GM20000 (cell line): ENCODE data around the gene PCSK1N.

ENCODE experiments used
- DNase-seq: peaks from one replicate; pipeline ENCODE4 v3.0.0; 2012; ENCODE audit warnings: low spot score
- CTCF ChIP-seq: IDR thresholded peaks from 2 replicates; pipeline ENCODE4 v1.5.1; 2012; ENCODE audit warnings: mild to moderate bottlenecking, control low read depth; ENCODE audit errors: extremely low read depth, missing control alignments

The PCSK1N gene

GRCh38 chrX:48786341-48786800 lies 49.0 kb downstream of the PCSK1N start, which contains the start of gene GATA1:
Gene GATA1, plus strand, starts transcription at chrX:48786590. Its CDS starts 4,520 bp downstream, at chrX:48791110.
- no peak for DNase-seq
- TF ChIP-seq CTCF, result no peak

GRCh38 chrX:48785540-48786214 lies 49.7 kb downstream of the PCSK1N start:
- no peak for TF ChIP-seq CTCF
- no peak for DNase-seq

DNA sequence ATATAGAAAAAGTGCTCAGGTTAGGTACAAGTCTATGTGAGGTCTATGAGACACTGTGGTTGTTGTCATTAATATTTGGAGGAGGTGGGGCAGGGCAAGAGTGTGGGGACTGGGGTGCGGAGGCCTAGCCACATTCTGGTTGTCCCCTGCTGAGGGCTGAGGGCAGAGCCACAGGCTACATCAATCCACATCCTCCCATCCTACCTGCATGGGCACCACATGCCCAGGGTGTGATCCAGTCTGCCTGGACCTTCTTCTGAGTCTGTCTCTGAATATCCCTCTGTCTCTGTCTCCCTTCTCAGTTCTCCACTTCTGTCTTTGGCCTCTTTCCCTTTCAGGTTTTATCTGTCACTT lies 50.2 kb downstream of the PCSK1N start:
- DNase-seq, result no peak
- no peak for TF ChIP-seq CTCF

- DNase-seq, result no peak
- no peak for TF ChIP-seq CTCF
Observed at GRCh38 chrX:48784726-48785125, 50.7 kb downstream of the PCSK1N start.

GRCh38 chrX:48782795-48783194 lies 52.6 kb downstream of the PCSK1N start:
- DNase-seq, result no peak
- TF ChIP-seq CTCF, result no peak

DNA sequence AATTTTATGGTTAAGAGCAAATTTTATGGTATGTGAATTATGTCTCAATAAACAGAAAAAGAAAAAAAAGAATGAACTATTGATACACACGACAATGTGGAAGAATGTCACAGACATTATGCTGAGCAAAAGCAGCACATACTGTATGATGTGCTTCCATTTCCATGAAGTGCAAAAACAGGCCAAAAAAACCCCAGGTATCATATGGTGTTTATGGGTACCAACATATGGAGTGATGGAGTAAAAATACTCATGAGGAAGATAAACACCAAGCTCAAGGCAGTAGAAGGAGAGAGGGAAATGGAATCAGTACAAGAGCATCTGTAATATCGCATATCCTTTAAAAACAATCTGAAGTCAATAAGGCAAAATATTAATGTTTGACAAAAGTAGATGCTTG lies 53.2 kb downstream of the PCSK1N start:
- no peak for TF ChIP-seq CTCF
- DNase-seq, result no peak

DNA sequence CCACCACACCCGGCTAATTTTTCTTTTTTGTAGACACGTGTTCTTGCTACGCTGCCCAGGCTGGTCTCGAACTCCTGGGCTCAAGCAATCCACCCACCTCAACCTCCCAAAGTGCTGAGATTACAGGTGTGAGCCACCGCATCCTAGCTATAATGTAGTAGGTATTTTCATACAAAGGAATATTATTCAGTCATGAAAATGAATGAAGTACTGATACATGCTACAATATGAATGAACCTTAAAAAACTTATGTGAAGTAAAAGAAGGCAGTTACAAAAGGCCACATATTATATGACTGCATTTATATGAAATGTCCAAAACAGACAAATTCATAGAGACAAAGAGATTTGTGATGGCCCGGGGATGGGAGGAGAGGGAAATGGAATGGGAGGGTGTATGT lies 53.7 kb downstream of the PCSK1N start:
- DNase-seq, result no peak
- TF ChIP-seq CTCF, result no peak
